Dermis blood vessel endothelial cell (primary cell): ENCODE results near the gene GGT7. TPM values are rescaled to one million over a fixed set of nuclear protein-coding genes. Genes with fewer than 3 reads are reported as not detected.

Source experiments
- DNase-seq: peaks from one replicate; pipeline ENCODE4 v3.0.0; 2010
- total RNA-seq: library from RNA; depleted of rRNA; stranded (reverse); fragments of >200 nt; gene quantifications from 2 replicates; pipeline ENCODE4 v1.2.3, GENCODE V29; 2014

Gene GGT7
- total RNA-seq, 1 donor from 2014 or later, result 4.4 TPM

DNA sequence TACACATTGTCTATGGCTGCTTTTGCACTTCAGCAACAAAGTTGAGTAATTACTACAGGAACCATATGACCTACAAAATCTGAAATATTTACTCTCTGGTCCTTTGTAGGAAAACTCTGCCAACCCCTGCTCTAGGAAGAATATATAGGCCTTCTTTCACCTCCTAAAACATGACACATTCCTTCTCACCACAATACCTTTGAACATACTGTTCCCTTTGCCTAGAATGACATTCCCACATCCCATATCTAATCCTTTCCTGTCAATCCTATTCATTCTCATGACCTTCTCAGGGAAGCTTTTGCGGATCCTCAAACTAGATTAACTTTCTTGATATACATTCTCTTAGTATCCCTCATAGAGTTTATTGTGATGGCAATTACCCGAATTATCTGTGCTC lies 29.2 kb downstream of the GGT7 start:
- no peak for DNase-seq

DNA sequence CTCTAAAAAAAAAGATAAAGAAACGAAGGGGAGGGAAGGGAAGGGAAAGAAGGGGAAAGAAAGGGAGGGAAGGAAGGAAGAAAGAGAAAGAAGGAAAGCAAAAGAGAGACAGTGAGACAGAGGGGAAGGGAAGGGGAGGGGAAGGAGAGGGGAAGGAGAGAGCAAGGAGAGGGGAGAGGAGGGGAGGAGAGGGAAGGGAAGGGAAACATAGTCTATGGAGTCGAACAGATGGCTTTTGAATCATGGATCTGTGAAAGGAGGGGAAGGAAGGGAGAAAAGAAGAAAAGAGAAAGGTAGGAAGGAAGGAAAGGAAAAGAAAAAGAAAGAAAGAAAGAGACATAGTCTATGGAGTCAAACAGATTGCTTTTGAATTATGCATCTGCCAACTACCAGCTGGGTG lies 30.5 kb downstream of the GGT7 start:
- DNase-seq, result no peak

DNA sequence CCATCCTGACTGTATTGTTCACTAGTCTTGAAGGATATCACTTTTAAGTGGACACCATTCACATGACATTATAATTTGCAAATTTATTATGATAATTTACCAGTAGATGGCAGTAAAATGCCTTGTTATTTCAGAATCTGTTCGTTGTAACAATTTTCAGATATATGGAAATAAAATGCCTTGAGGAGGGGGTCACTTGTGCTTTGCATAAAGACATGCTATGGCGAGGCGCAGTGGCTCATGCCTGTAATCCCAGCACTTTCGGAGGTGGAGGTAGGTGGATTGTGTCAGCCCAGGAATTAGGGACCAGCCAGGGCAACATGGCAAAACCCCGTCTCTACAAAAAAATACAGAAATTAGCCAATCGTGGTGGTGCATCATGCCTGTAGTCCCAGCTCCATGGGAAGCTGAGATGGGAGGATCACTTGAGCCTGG lies 38.2 kb downstream of the GGT7 start:
- peak; percentile 64 for DNase-seq

DNA sequence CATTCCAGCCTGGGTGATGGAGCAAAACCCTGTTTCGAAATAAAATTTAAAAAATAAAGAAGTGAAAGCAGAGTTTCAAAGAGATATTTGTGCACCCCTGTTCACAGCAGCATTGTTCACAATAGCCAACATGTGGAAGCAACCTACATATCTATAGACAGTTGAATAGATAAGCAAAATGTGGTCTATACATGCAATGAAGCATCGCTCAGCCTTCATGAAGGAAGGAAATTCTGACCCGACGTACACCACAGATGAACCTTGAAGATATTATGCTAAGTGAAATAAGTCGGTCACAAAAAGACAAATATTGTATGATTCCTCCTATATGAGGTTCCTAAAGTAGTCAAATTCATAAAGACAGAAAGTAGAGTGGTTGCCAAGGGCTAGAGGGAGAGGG lies 40.7 kb downstream of the GGT7 start:
- DNase-seq, result no peak

DNA sequence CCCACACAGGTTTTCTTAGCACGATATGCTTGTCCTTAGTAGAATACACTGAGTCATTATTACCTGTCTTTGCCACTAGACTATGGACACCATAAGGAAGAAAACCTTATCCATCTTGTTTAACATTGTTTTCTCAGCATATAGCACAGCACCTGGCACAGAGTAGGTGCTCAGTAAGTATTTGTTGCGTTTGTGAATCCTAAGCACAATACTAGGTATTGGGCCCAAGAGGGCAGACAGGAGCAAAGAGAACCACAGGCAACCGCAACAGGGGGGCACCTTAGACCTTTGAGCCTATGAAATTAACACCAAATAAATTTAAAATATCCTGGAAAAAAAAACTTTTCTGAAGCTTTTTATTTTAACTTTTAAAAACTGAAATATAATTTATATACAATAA lies 43.5 kb downstream of the GGT7 start:
- no peak for DNase-seq

DNA sequence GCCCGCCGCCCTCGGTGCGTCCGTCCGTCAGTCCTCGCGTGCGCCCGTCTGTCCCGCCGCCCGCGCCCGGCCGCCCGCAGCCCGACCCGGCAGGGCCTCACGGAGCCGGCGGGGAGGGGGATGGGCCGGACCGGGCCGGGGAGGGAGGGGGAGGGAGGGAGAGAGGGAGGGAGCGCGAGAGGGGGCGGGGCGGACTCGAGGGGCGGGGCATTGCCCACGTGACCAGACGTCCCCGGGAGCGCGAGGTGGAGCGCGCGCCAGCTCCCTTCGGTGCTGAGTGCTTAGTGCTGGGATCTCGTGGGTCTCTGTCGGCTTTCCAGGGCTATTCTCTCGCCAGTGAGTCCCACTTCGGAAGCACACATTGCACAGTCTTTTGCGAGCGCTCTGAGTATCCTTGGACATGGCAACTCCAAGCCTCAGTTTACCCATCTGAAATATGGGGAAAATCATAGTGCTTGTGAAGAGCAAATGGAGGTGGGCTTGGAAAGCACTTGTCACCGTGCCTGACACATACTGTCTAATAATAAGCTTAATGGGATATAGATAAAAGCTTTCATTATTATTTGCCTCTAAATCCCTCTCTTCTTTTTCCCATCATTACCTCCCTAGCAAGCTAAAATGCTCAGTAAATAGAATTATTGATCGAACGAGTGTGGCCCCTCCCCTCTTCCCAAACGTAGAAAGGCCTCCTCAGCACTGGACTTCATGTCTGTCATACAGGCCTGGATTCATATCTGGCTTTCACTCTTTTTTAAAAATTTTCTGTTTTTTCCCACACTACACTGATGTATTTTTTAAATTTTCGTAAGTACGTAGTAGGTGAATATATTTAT lies 46.9 kb downstream of the GGT7 start, which contains the start of gene NCOA6:
TSS of gene NCOA6 (minus strand) at position 122 of the 833 bp plus-strand sequence. CDS start 43,296 bp downstream, outside the sequence.
- peak; percentile 87 for DNase-seq

DNA sequence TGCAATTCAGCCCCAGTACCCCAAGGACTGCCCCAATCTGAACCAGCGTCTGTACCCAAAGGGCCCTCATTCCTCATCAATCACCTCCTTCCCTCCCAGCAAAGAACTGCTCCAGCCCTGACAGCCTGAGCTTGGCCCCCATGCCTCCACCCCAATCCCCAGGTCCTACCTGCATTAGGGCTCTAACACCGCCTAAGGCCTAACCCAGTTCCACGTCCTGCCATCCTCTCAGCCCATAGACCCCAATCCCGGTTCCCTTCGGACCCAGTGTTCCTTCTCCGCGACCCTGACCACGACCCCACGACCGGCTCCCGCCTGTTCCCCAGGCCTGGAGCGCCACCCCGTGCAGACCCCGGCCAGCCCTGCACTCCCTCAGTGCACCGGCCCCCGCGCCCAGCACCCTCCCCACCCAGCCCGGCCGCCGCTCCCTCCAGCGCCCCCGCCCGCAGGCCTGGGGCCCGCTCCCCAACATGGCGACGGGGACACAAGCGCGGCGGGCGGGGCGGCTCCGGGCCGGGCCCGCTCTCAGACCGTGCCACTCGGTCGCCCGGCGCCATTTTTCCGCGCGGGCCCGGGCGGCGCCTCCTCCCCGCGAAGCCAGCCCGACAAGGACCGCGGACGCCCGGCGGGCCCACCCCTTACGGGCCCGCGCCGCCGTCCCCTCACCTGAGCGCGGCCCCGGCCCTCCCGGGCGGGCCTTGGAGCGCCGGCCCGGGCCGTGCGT lies 47.7 kb downstream of the GGT7 start:
- DNase-seq, result peak; percentile 66

DNA sequence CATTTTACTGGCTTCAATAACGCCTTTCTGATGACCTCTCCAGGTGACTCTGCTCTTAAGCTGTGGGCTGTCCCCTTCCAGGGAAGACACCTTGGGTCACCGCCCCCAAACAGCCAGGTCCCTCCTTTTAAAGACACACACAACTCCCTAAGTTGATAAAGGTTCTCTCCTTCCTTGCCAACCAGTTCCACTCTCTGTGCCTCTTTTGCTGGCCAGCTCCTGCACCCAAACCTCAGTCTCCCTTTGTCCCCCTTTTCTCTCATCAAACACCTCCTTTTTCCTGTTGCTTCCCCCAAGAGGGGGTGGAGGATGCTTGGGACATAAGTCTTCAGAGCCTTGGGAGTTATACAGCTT lies 48.2 kb downstream of the GGT7 start:
- DNase-seq, result peak; percentile 58

DNA sequence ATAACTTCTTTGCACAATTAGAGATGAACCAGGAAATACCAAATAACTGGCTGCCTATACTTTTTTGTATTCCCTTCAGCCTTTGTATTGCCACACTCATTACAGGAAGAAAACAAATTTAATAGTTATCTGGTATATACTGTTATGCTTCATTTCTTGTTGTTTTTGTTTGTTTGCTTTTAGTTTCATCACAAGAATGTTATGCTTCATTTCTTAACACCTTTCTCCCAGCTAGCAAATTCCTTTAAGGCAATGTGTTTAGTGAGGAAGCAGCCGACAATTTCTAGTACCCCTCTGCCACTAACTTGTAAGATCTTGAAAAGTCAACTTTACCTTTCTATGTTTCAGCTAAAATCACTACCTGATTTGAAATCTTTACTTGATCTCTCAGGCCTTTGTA lies 48.6 kb downstream of the GGT7 start:
- no peak for DNase-seq

DNA sequence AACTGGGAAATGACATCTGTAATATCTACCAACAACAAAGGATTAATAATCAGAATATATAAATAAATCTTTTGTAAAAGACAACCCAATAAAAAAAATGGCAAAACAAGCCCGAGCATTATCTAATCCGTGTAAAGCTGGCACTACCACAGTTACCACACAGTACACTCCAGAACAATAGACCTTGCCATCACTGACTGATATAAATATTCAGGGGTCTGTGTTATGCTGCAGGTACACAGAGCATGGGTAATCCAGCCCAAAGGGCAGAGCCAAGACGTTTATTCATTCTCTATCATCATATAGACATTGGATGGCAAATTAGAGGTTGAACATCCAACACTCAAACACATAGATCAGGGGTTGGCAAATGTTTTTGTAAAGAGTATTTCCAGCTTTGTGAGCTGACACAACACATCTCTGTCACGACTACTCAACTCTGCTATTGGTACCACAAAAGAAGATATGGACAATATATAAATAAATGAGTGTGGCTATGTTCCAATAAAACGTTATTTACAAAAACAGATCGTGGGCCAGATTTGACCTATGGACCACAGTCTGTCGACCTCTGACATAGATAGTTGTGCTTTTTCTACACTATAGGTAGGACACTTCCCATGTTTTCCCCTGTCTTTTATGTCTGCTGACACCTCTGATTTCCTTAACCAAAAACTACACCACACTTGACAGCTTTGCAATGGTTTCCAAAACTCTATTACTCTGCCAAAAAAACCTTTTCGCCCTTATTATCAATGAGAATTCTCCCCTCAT lies 51.7 kb downstream of the GGT7 start:
- DNase-seq, result no peak

DNA sequence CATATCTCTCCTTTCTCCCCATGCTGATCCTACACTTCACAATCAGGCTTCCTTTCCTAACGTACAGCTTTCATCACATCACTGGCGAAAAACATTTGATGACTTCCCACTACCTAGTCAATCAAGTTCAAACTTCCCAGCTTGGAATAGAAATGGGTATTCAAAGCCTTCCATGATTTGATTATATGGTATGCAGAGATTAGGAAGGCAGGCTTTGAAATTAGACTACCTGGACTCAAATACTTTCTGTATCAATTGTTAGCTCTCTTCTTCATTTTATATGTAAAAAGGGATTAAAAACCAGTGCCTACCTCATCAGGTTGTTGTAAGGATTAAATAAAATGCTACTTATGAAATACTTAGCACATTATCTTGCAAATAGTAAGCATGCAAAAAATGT lies 54.9 kb downstream of the GGT7 start:
- no peak for DNase-seq

DNA sequence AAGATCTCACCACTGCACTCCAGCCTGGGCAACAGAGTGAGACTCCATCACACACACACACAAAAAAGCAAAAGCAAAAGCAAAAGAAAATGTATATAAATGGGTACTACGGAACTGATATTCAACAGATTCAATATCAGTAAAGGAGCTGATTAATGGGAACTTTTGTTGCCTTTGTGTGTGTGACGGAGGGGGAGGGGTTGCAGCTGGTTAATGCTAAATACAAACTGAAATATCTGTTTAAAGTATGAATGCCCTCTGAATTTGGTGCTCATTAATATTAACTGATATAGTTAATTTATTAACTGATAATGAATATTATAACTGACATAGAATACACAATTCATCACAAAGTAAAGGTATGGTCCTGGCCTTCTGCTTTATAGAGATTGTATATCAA lies 55.6 kb downstream of the GGT7 start:
- no peak for DNase-seq

DNA sequence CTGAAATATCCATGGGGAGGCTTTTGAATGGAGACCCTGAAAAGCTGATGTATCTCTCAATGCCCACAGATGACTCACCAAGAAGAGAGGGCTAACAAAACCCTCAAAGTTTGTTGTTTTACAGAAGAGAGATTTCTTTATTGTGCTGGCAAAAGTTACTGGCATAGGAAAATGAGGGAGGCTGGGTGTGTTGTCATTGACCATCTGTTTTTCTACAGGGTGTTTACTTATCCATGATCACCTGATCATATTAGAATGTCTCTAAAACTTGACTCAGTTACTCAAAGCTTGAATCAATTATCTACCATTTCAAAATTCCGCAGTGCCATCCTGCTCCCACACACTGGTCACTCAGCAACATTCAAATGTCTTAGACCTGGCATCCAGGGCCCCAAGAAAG lies 57.0 kb downstream of the GGT7 start:
- no peak for DNase-seq

DNA sequence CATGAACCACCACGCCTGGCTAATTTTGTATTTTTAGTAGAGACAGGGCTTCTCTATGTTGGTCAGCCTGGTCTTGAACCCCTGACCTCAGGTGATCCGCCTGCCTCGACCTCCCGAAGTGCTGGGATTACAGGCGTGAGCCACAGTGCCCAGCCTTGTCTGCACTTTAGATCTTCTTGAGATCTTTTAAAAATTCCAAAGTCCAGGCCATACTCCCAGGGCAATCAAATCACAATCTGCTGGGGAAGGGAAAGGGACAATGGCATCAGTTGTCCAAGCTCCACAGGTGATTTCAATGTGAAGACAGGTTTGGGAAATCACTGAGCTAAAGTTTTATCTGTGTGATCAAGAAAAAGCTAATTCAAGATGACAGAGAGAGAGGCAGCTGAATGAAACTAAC lies 64.1 kb downstream of the GGT7 start:
- no peak for DNase-seq

DNA sequence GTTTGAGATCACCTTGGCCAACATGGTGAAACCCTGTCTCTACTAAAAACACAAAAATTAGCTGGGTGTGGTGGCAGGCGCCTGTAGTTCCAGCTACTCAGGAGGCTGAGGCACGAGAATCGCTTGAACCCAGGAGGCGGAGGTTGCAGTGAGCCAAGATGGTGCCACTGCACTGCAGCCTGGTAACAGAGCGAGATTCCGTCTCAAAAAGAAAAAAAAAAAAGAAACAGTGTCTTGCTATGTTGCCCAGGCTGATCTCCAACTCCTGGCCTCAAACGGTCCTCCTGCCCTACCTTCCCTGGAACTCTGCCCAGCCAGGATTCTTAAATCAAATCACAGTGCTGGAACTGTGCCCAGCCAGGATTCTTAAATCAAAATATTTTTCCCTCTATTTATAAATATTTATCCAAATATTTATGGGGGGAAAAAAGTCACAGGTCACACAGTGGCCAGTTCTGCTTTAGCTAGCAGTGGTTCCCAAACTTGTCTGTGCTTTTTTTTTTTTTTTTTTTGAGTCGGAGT lies 64.7 kb downstream of the GGT7 start:
- peak; percentile 15 for DNase-seq

DNA sequence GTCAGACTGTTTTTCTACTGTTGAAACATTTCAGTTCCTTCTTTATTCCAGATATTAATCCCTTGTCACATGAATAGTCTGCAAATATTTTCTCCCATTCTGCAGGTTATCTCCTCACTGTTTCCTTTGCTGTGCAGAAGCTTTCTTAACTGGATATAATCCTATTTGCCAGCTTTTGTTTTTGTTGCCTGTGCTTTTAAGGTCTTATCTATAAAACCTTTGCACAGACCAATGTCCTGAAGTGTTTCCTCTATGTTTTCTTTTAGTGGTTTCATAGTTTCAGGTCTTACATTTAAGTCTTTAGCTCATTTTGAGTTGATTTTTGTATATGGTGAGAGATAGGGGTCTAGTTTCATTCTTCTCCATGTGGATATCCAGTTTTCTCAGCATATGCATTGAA lies 66.4 kb downstream of the GGT7 start:
- DNase-seq, result no peak

DNA sequence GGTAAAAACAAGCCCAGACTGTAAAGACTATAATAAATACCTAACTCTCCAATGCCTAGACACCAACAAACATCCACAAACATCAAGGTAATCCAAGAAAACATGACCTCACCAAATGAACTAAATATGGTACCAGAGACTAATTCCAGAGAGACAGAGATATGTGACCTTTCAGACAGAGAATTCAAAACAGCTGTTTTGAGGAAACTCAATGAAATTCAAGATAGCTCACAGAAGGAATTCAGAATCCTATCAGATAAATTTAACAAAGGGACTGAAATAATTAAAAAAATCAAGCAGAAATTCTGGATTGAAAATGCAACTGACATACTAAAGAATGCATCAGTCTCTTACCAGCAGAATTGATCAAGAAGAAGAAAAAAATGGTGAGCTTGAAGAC lies 73.8 kb downstream of the GGT7 start:
- DNase-seq, result no peak

DNA sequence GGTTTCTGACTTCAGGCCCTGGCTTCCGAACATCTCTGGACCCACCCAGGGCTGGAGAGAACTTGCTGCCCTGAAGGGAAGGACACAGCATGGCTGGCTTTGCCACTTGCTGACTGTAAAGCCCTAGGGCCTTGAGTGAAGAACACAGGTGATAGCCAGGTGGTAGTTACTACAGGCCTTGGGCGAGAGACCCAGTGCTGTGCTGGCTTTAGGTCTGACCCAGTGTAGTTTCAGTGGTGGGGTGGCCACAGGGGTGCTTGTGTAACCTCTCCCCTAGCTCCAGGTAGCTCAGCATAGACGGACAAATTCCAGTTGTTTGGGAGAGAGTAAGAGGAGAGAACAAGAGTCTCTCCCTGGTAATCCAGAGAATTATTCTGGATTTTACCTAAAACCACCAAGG lies 74.3 kb downstream of the GGT7 start:
- DNase-seq, result no peak

DNA sequence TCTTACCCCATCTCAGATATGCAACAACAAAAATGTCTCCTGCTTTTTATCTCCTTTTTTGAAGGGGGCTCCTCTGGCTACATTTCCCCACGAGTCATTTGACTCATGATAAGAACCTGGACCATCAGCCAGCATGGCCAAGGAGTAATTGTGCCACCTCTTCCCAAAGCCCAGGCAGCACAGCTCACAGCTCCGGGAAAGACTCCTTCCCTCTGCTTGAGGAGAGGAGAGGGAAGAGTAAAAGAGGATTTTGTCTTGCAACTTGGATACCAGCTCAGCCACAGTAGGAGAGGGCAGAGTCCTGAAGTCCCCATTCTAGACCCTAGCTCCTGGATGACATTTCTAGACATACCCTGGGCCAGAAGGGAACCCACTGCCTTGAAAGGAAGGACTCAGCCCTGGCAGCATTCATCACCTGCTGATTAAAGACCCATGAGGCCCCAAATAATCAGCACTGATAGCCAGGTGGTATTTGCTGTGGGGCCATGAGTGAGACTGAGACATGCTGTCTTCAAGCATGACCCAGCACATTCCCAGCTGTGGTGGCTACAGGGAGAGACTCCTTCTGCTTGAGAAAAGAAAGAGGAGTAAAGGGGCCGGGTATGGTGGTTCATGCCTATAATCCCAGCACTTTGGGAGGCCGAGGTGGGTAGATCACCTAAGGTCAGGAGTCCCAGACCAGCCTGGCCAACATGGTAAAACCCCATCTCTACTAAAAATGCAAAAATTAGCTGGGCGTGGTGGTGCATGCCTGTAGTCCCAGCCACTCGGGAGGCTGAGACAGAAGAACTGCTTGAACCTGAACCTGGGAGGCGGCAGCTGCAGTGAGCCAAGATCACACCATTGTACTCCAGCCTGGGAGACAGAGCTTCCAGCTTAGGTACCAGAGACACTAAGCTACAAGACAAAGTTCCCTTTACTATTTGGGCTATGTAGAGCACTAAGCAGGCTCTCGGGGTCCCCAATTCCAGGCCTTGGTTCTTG lies 75.4 kb downstream of the GGT7 start:
- no peak for DNase-seq
